Limb (tissue), 2 donors: ENCODE results near the gene COX10.
A peak's percentile ranks its signal among the peaks of the same experiment; 100 is the strongest.
"Not testable (repeated sequence)": the region's sequence is repeated elsewhere in the genome, so short reads cannot be mapped to it uniquely, and the experiment has no call there.

Experiments
- DNase-seq, 2 donors: peaks; one replicate each; pipeline ENCODE4 v3.0.0-alpha.2; 2016; ENCODE audit errors: extremely low spot score in 2 of 2

COX10 gene

GRCh38 chr17:14204084-14204483 lies 134.8 kb downstream of the COX10 start:
- DNase-seq, result no peak

GRCh38 chr17:14204546-14204945 lies 135.2 kb downstream of the COX10 start:
- DNase-seq, result no peak

- no peak for DNase-seq
Measured at GRCh38 chr17:14205380-14205779, 136.1 kb downstream of the COX10 start.

GRCh38 chr17:14205992-14206461 lies 136.7 kb downstream of the COX10 start:
- no peak for DNase-seq

- DNase-seq, result no peak
Measured at GRCh38 chr17:14206891-14207290, 137.6 kb downstream of the COX10 start.

- no peak for DNase-seq
Measured at GRCh38 chr17:14207791-14208190, 138.5 kb downstream of the COX10 start.

- DNase-seq, result no peak
Measured at GRCh38 chr17:14209215-14209614, 139.9 kb downstream of the COX10 start.

- no peak for DNase-seq
Measured at GRCh38 chr17:14211246-14211645, 141.9 kb downstream of the COX10 start.

- DNase-seq, result peak in 1 of 2 donors; percentile 39
Measured at GRCh38 chr17:14211801-14212200, 142.5 kb downstream of the COX10 start.

GRCh38 chr17:14212401-14212800 lies 143.1 kb downstream of the COX10 start:
- no peak for DNase-seq

- no peak for DNase-seq
Measured at GRCh38 chr17:14214271-14214670, 145.0 kb downstream of the COX10 start.

GRCh38 chr17:14222611-14223010 lies 153.3 kb downstream of the COX10 start:
- no peak for DNase-seq

GRCh38 chr17:14225254-14225980 lies 156.1 kb downstream of the COX10 start:
- DNase-seq, result no peak

GRCh38 chr17:14227052-14227451 lies 157.7 kb downstream of the COX10 start:
- DNase-seq, result no peak

GRCh38 chr17:14228903-14229302 lies 159.6 kb downstream of the COX10 start:
- no peak for DNase-seq

- not testable (repeated sequence) for DNase-seq
Measured at GRCh38 chr17:14231187-14231586, 161.9 kb downstream of the COX10 start.

GRCh38 chr17:14235047-14235446 lies 165.7 kb downstream of the COX10 start:
- DNase-seq, result not testable (repeated sequence)

- DNase-seq, result not testable (repeated sequence)
Measured at GRCh38 chr17:14236032-14236431, 166.7 kb downstream of the COX10 start.

GRCh38 chr17:14236762-14237161 lies 167.5 kb downstream of the COX10 start, which contains the start of gene CDRT15:
CDRT15 (minus strand) TSS chr17:14236862; CDS start chr17:14236833, 29 bp downstream.
- not testable (repeated sequence) for DNase-seq

GRCh38 chr17:14239271-14239670 lies 170.0 kb downstream of the COX10 start:
- not testable (repeated sequence) for DNase-seq

- no peak for DNase-seq
Measured at GRCh38 chr17:14245002-14245401, 175.7 kb downstream of the COX10 start.

- DNase-seq, result no peak
Measured at GRCh38 chr17:14245629-14246028, 176.3 kb downstream of the COX10 start.
